K562 (cell line): ENCODE data around the gene FOS. TPM values are rescaled to one million over a fixed set of nuclear protein-coding genes. Genes with fewer than 3 reads are reported as not detected.

Experiments used
- FUS ChIP-seq: fragments of 200-400 bp; formaldehyde crosslinking; optimal IDR thresholded peaks from 2 replicates; pipeline ENCODE3; 2017; ENCODE audit warnings: low read depth, low read length
- GATA2 ChIP-seq: sonication (generic); formaldehyde crosslinking; IDR thresholded peaks from 2 replicates; pipeline ENCODE4 v1.4.0; 2020; ENCODE audit warnings: mild to moderate bottlenecking, missing genetic modification reagents
- MAZ ChIP-seq, 2 experiments: fragments of 450-650 bp in 1 of 2; sonication (generic) in 1 of 2; formaldehyde crosslinking; IDR thresholded peaks in 1 of 2; conservative IDR thresholded peaks in 1 of 2; 2 replicates each; pipeline versions ENCODE4 v1.4.0 to v1.5.0; 2020; ENCODE audit warnings: mild to moderate bottlenecking in 1 of 2, missing genetic modification reagents in 1 of 2
- PRDM10 ChIP-seq: fragments of 450-650 bp; IDR thresholded peaks from 2 replicates; pipeline ENCODE4 v1.6.1; 2018; ENCODE audit not compliant: partially characterized antibody
- RREB1 ChIP-seq: fragments of 250-450 bp; sonication (Bioruptor Pico); IDR thresholded peaks from 2 replicates; pipeline ENCODE4 v1.4.0; 2020
- SMAD2 ChIP-seq: fragments of 150-350 bp; IDR thresholded peaks from 2 replicates; pipeline ENCODE4 v1.6.1; 2014; ENCODE audit warnings: low read depth, mild to moderate bottlenecking, low read length
- ZBTB49 ChIP-seq: sonication (generic); formaldehyde crosslinking; IDR thresholded peaks from 2 replicates; pipeline ENCODE4 v1.8.0; 2022; ENCODE audit warnings: missing genetic modification reagents, mild to moderate bottlenecking, borderline replicate concordance
- ZNF174 ChIP-seq: fragments of 250-450 bp; sonication (Bioruptor Pico); IDR thresholded peaks from 2 replicates; pipeline ENCODE4 v1.4.0; 2020; ENCODE audit warnings: mild to moderate bottlenecking
- ZNF512 ChIP-seq: IDR thresholded peaks from 2 replicates; pipeline ENCODE4 v1.6.1; 2016; ENCODE audit warnings: missing genetic modification characterization, missing compliant biosample characterization
- polyA plus RNA-seq, 8 experiments: library from polyadenylated mRNA; depleted of rRNA in 4 of 8; stranded (reverse) in 5 of 8; unstranded in 3 of 8; fragments of >200 nt; fragmentation: Nextera tagmentation in 2 of 8; fragmentation: Illumina TruSeq in 1 of 8; extraction: Ambion mirVana in 2 of 8; extraction: Trizol in 1 of 8; gene quantifications; 2 replicates each; pipeline versions ENCODE4 v1.2.1 to v1.2.3, GENCODE V29; 2011 to 2014; ENCODE audit warnings: inconsistent platforms in 1 of 8, missing spikeins in 1 of 8
- total RNA-seq, 7 experiments: library from RNA; depleted of rRNA in 6 of 7; stranded (reverse); fragments of >200 nt in 6 of 7; fragmentation: Illumina TruSeq in 2 of 7; extraction: Trizol in 2 of 7; gene quantifications; 2 replicates each; pipeline versions ENCODE4 v1.2.1 to v1.2.3, GENCODE V29; 2011 to 2021; ENCODE audit warnings: low replicate concordance in 1 of 7

FOS gene
- total and polyA plus RNA-seq, 9 of the 15 experiments (the other 6 are each of a cell fraction or from before 2014, with no cell fraction given) = 0.54 to 13.8 (median 8.9) TPM

GRCh38 chr14:75234173-75235115, 44.2 kb upstream of the FOS start (continued):
- peak; percentile 90 for TF ChIP-seq PRDM10
- TF ChIP-seq ZNF174 (CRISPR knock-in tag) = no peak
- TF ChIP-seq MAZ (CRISPR knock-in tag; conservative IDR thresholded peaks at IDR 0.05 in 1 of 2, IDR thresholded peaks at IDR 0.05 in 1 of 2) = 0 out of 4 replicates have a peak, but pooled peaks of 1 of the 2 experiments have one; percentile 12
- no peak for TF ChIP-seq ZBTB49 (CRISPR knock-in tag)
- no peak for TF ChIP-seq ZNF512 (tag)
- no peak for TF ChIP-seq GATA2
- TF ChIP-seq SMAD2 = no peak
- TF ChIP-seq RREB1 (CRISPR knock-in tag) = no peak
- TF ChIP-seq FUS = no peak
- TF ChIP-seq, all 486 proteins: peak for 7
